ENCODE results near the gene HMGB2. TPM values are rescaled to one million over a fixed set of nuclear protein-coding genes. Genes with fewer than 3 reads are reported as not detected.

HMGB2 gene
- total RNA-seq, 1 experiment from 2014 or later = 92.1 TPM

DNA sequence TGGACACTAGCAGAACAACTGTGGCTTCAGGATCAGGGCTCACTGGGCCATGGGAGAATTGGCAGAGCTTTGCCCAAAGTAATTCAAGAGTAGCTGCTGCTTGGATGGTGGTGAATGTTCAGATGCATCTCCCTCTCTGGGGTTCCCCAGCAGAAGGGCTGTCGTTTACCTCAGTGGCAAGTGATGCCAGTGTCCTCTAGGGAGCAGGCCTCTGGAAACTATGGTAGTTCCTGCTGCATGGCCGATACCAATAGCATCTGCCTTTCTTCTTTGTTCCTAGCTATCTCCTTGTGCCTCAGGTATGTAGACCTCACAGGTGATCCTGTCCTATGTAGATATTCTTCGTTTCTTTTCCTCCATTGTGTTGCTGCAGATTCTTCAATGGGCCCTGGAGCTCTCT lies 26.4 kb downstream of the HMGB2 start:
- DNase-seq (ENCODE audit: low read depth, low spot score) = no peak
- in situ Hi-C loops (cut with HindIII; ENCODE audit: low pct_unique_long_range_greater_than_20kb, low sequenced_read_pairs) = no loop called here

DNA sequence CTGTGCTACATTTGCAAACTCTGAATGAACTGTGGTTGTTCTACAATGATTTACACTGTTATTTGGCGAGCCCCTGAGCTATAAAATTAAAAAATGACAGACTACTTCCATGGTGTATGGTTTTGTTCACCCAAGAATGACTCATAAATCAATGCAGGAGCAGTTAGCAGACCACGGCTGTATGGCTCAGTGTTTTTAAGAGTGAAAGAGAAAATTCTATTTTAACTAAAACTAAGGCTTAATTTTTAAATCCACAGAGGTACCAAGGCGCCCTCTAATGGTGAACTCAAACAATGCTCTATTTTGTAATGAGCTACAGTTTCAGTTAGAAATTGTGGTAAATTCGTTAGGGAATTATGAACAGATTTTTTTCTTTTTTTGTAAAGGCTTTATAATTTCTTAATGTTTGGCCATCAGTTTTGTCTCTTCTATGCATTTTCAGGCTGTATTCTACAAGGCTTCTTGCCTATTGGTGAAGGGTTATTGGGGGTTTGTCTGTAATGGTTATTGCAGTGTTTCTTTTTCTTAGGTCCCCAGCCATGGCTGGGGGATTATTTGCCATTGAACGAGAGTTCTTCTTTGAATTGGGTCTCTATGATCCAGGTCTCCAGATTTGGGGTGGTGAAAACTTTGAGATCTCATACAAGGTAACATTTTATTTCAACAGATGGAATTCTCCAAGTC lies 32.5 kb downstream of the HMGB2 start:
- DNase-seq (ENCODE audit: low read depth, low spot score) = peak; percentile 46
- in situ Hi-C loops (cut with HindIII; ENCODE audit: low pct_unique_long_range_greater_than_20kb, low sequenced_read_pairs) = no loop called here

DNA sequence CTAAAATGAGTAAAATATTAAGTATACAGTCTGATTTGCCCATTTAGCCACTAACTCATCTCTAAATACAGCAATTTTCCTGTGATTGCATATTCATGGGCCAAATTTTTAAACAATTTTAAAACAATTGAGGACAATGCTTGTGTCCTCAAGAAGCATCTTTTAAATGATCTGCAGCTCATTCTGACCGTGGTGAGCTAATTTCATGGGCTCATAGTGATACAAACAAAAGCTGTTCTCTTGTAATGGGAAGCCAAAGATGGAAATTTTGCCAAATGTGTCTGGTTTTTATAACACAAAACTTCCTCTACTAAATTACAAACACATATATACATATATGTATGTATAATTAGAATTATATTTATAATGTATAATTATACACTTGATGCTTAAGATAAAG lies 39.7 kb downstream of the HMGB2 start:
- DNase-seq (ENCODE audit: low read depth, low spot score) = no peak
- in situ Hi-C loops (cut with HindIII; ENCODE audit: low pct_unique_long_range_greater_than_20kb, low sequenced_read_pairs) = no loop called here

DNA sequence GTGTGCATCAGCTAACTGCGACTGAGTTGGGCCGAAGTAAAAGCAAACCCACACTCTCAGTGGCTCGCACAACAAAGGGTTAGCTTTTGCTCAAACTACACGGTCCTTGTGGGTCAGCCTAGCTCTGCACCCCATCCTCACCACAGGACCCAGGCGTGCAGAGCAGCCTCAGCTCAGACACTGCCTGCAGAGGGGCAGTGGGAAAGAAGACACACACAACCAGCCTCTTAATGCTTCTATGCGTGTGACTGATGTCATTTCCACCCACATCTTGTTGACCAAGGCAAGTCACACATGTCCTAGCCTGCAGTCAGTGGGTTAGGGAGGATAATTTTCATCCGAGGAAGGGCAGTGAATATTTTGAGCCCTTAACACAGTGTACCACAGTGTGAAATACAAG lies 40.5 kb downstream of the HMGB2 start:
- DNase-seq (ENCODE audit: low read depth, low spot score) = no peak
- in situ Hi-C loops (cut with HindIII; ENCODE audit: low pct_unique_long_range_greater_than_20kb, low sequenced_read_pairs) = no loop called here

DNA sequence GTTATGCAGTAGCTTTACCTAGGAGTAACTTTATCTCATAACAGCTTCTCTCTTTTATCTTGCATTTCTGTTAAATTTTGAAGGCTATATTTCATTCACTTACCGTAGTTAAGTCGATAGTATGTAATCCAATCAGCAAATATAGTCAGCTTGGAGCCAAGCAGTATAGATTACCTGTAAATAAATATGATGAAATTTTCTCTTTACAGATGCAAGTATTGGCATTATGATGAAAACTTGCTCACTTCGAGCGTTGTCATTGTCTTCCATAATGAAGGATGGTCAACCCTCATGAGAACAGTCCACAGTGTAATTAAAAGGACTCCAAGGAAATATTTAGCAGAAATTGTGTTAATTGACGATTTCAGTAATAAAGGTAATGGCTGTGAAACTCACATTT lies 42.3 kb downstream of the HMGB2 start:
- DNase-seq (ENCODE audit: low read depth, low spot score) = no peak
- in situ Hi-C loops (cut with HindIII; ENCODE audit: low pct_unique_long_range_greater_than_20kb, low sequenced_read_pairs) = no loop called here

DNA sequence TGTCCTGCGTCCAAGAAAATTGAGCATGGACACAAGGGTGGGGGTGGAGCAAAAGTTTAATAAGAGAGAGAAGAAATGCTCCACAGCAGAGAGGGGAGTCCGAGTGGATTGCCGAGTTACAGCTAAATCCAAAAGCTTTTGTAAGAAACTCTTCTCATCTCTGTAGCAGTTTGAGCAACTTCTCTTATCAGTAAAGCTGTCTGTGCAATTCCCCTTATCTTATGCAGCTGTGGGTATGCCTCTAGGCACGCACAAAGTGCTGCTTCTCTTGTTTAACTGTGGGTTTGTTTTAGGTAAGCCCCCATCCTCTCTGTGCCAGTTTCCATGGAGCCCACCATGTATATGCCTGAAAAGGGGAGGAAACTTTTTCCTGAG lies 44.8 kb downstream of the HMGB2 start:
- no peak for DNase-seq (ENCODE audit: low read depth, low spot score)
- in situ Hi-C loops (cut with HindIII; ENCODE audit: low pct_unique_long_range_greater_than_20kb, low sequenced_read_pairs) = no loop called here

DNA sequence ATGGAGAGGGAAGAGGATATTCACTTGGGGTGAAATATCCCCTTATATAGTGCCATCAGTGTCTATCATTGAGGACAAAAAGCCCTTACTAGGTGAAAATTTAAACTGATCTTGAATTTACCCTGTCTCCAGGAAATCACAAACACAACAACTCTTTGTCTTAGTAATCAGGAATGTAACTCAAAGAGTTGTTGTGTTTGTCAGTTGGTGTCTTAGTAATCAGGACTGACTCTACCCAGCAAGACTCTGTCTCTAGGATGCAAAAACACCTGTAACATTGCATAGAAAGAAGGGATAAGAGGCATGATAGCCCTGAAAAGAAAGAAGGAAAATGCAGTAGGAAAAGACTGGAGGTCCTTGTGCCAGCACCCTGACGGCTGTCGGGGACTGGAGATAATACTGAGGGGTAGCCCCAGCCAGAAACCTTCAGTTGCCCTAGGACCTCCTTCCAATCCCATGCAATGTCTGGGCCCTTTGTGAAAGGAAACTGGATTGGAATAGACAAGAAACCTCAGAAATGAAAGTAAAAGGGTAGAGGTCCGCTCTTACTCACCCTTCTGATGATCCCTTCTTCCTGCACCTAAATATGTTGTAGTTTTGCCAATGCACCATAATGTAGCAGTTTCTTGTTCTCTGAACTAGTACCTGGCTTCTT lies 45.3 kb downstream of the HMGB2 start:
- in situ Hi-C loops (cut with HindIII; ENCODE audit: low pct_unique_long_range_greater_than_20kb, low sequenced_read_pairs) = no loop called here
- DNase-seq (ENCODE audit: low read depth, low spot score) = peak; percentile 20

DNA sequence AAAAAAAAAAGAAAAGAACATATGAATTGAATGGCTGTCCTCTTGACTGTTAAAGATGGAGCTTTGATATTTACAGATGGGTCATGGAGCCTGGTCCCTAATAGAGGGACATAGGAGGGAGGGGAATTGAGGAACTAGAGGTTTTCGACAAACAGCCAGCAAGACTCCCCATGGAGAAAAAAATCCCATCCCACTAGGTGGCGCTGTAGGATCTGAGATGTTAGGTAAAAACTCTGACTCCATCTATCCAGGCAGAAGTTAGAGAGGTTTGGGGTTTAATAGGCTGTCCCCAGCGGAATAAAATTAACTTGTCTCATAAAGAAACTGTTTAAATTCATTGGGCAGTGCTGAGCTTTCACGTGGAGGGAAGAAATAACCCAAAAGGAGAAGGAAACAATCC lies 45.9 kb downstream of the HMGB2 start:
- in situ Hi-C loops (cut with HindIII; ENCODE audit: low pct_unique_long_range_greater_than_20kb, low sequenced_read_pairs) = no loop called here
- peak; percentile 74 for DNase-seq (ENCODE audit: low read depth, low spot score)

DNA sequence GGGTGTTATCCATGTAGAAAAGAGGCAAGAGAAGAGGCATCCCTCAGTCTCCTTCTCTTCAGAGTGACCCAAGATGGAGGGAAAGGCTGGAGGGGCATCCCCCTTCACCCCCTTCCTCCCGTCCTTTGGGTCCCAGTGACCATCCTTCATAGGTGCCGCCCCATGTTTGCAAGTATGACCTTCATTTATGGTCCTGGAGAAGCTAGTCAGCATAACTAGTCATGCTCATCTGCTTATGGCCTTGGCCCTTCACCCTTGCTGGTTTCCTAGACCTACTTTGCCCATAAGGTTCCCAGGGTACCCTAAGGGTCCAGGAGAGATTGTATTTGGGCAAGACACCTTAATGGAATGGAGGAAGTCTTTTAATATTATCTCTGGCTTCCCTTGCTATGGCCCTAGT lies 46.7 kb downstream of the HMGB2 start:
- in situ Hi-C loops (cut with HindIII; ENCODE audit: low pct_unique_long_range_greater_than_20kb, low sequenced_read_pairs) = no loop called here
- DNase-seq (ENCODE audit: low read depth, low spot score) = no peak

DNA sequence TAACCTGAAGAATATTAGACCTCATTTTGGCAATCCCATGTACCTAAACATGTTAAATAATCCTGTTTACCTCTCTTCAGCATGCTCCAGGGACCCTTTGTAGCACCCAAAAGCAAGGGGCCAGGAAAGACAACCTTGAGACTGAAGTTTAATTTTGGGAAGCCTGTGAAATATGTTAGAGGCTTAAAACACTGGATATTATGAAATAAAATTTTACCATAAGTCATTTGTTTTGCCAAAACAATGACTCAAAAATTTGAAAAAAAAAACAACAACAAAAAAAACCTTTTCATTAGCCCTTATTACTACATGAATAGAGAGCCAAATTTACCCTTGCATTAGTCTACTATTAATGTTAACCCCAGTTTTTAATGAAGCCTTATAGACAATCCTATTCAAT lies 49.7 kb downstream of the HMGB2 start:
- in situ Hi-C loops (cut with HindIII; ENCODE audit: low pct_unique_long_range_greater_than_20kb, low sequenced_read_pairs) = no loop called here
- no peak for DNase-seq (ENCODE audit: low read depth, low spot score)

DNA sequence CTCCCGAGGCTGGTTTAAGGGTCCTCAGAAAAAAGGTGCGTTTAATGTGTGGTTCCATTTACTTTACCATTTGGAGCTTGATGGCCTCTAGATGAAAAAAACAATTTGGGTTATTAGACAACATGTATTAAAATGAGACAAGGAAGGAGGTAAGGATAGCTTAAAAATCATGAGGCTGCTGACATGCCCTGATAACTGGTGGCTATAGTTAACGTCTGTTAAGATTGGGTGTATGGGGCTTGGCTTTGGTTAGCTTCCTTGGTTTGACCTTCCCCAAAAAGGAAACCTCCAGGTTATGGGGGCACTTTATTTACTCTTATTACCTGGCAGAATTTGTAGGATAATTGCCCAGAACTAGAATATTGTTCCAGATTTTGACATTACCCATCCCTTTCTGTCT lies 51.5 kb downstream of the HMGB2 start:
- no peak for DNase-seq (ENCODE audit: low read depth, low spot score)
- in situ Hi-C loops (cut with HindIII; ENCODE audit: low pct_unique_long_range_greater_than_20kb, low sequenced_read_pairs) = no loop called here

DNA sequence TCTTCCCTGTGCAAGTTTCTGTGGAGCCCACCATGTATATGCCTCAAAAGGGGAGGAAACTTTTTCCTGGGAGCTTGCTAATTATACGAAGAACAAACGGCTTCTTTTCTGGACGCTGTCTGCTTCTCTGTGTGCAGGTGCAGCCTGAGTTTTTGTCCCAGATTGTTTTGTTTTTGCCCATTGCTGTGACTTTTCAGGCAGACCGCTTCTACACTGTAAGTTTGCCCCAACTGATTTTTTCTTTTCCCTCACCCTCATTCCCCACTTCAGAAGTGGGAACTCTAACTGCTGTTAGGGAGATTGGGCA lies 51.9 kb downstream of the HMGB2 start:
- in situ Hi-C loops (cut with HindIII; ENCODE audit: low pct_unique_long_range_greater_than_20kb, low sequenced_read_pairs) = no loop called here
- DNase-seq (ENCODE audit: low read depth, low spot score) = no peak

DNA sequence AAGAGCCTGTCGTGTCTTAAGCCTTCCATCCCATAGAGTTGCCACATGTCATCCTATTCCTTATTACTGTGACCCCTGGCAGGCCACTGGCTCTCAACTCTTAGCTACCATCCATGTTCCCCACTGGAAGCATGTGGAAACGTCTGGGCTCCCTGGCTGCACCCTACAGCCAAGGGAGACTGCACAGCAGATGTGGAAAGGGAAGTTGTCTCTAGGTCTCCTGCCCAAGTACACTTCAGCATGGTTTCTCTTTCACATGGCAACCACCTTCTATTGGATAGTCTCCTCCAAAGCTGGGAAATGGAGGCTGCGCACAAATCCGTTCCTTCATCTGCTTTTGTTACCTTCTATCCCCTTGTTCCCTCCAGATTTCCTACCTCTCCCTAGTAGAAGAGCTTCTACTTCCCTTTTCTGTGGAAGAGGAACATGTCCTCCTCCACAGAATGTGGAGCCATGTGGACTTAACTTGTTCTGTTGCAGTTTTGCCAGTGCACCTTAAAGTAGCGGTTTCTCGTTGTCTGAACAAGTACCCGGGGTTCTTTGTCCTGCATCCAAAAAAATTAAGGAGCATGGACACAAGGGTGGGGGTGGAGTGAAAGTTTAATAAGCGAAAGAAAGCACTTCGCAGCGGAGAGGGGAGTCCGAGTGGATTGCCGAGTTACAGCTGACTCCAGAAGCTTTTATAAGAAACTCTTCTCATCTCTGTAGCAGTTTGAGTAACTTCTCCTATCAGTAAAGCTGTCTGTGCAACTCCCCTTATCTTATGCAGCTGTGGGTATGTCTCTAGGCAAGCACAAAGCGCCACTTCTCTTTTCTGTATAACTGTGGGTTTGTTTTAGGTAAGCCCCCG lies 52.5 kb downstream of the HMGB2 start:
- no peak for DNase-seq (ENCODE audit: low read depth, low spot score)
- in situ Hi-C loops (cut with HindIII; ENCODE audit: low pct_unique_long_range_greater_than_20kb, low sequenced_read_pairs) = no loop called here

Other genes starting within 250 kb of the HMGB2 start
- 22.1 and 23.7 TPM in 2 replicates for gene GALNT7, start 165.5 kb downstream of the HMGB2 start, total RNA-seq (2014; rRNA removed; shearing (Covaris generic))
- gene SAP30, start 36.6 kb upstream of the HMGB2 start, total RNA-seq (2014; rRNA removed; shearing (Covaris generic)) = 27.8 and 29.3 TPM in 2 replicates
- gene SCRG1, start 64.8 kb upstream of the HMGB2 start, total RNA-seq (2014; rRNA removed; shearing (Covaris generic)) = 1.2 and 1.3 TPM in 2 replicates
- gene HAND2, start 195.9 kb upstream of the HMGB2 start, total RNA-seq (2014; rRNA removed; shearing (Covaris generic)) = 3.8 and 3.9 TPM in 2 replicates